ENCODE results near the gene RAX2.
"Not testable (repeated sequence)": the region's sequence is repeated elsewhere in the genome, so short reads cannot be mapped to it uniquely, and the experiment has no call there.

RAX2 gene

GRCh38 chr19:3760871-3761361 is 11.1 kb downstream of the RAX2 start:
- Histone ChIP-seq H3K27ac (ENCODE audit: low read depth, low read length) (peak overlapping the region; percentile 84), H3K4me1 (ENCODE audit: control insufficient read depth, insufficient read depth, low read length) (peaks cover 10% of the 10 kb centered on the region), H3K4me3 (ENCODE audit: low read length) (peak overlapping the region; percentile 100), H3K9ac (ENCODE audit: low read length) (peak overlapping the region; percentile 92), H3K27me3 (ENCODE audit: control insufficient read depth, insufficient read depth, low read length) (no peaks in the 10 kb centered on the region), H3K36me3 (ENCODE audit: control insufficient read depth, insufficient read depth, low read length) (no peaks in the 10 kb centered on the region)

- Histone ChIP-seq H3K36me3 (ENCODE audit: control insufficient read depth, insufficient read depth, low read length) (no peaks in the 10 kb centered on the region), H3K9ac (ENCODE audit: low read length) (no peak overlapping the region), H3K4me3 (ENCODE audit: low read length) (no peak overlapping the region), H3K27me3 (ENCODE audit: control insufficient read depth, insufficient read depth, low read length) (no peaks in the 10 kb centered on the region), H3K4me1 (ENCODE audit: control insufficient read depth, insufficient read depth, low read length) (peaks cover 10% of the 10 kb centered on the region), H3K27ac (ENCODE audit: low read depth, low read length) (no peak overlapping the region)
These were observed 12.4 kb downstream of the RAX2 start for GRCh38 chr19:3759482-3760254.

- H3K27me3 ChIP-seq (ENCODE audit: control insufficient read depth, insufficient read depth, low read length); H3K9ac ChIP-seq (ENCODE audit: low read length); H3K36me3 ChIP-seq (ENCODE audit: control insufficient read depth, insufficient read depth, low read length); H3K4me1 ChIP-seq (ENCODE audit: control insufficient read depth, insufficient read depth, low read length); H3K27ac ChIP-seq (ENCODE audit: low read depth, low read length); H3K4me3 ChIP-seq (ENCODE audit: low read length): not testable (repeated sequence)
These were observed 13.7 kb downstream of the RAX2 start for GRCh38 chr19:3758297-3758696.

GRCh38 chr19:3757705-3758104 is 14.3 kb downstream of the RAX2 start:
- not testable (repeated sequence) for H3K36me3 ChIP-seq (ENCODE audit: control insufficient read depth, insufficient read depth, low read length)

GRCh38 chr19:3753631-3754410 is 18.2 kb downstream of the RAX2 start:
- Histone ChIP-seq H3K27me3 (ENCODE audit: control insufficient read depth, insufficient read depth, low read length) (no peaks in the 10 kb centered on the region), H3K4me3 (ENCODE audit: low read length) (no peak overlapping the region), H3K36me3 (ENCODE audit: control insufficient read depth, insufficient read depth, low read length) (peaks cover 21% of the 10 kb centered on the region), H3K9ac (ENCODE audit: low read length) (no peak overlapping the region), H3K4me1 (ENCODE audit: control insufficient read depth, insufficient read depth, low read length) (no peaks in the 10 kb centered on the region), H3K27ac (ENCODE audit: low read depth, low read length) (no peak overlapping the region)

More at GRCh38 chr19:3757705-3758104, 14.3 kb downstream of the RAX2 start:
- not testable (repeated sequence) for H3K27me3 ChIP-seq (ENCODE audit: control insufficient read depth, insufficient read depth, low read length); H3K4me3 ChIP-seq (ENCODE audit: low read length); H3K4me1 ChIP-seq (ENCODE audit: control insufficient read depth, insufficient read depth, low read length); H3K9ac ChIP-seq (ENCODE audit: low read length); H3K27ac ChIP-seq (ENCODE audit: low read depth, low read length)

GRCh38 chr19:3752492-3752891 is 19.5 kb downstream of the RAX2 start:
- Histone ChIP-seq H3K4me3 (ENCODE audit: low read length) (no peak overlapping the region), H3K27me3 (ENCODE audit: control insufficient read depth, insufficient read depth, low read length) (no peaks in the 10 kb centered on the region), H3K4me1 (ENCODE audit: control insufficient read depth, insufficient read depth, low read length) (no peaks in the 10 kb centered on the region), H3K27ac (ENCODE audit: low read depth, low read length) (no peak overlapping the region), H3K9ac (ENCODE audit: low read length) (no peak overlapping the region), H3K36me3 (ENCODE audit: control insufficient read depth, insufficient read depth, low read length) (peaks cover 21% of the 10 kb centered on the region)

GRCh38 chr19:3751236-3751635 is 20.8 kb downstream of the RAX2 start:
- H3K36me3 ChIP-seq (ENCODE audit: control insufficient read depth, insufficient read depth, low read length), result peaks cover 22% of the 10 kb centered on the region
- H3K9ac ChIP-seq (ENCODE audit: low read length), result no peak overlapping the region
- no peaks in the 10 kb centered on the region for H3K4me1 ChIP-seq (ENCODE audit: control insufficient read depth, insufficient read depth, low read length)
- H3K4me3 ChIP-seq (ENCODE audit: low read length), result no peak overlapping the region
- H3K27me3 ChIP-seq (ENCODE audit: control insufficient read depth, insufficient read depth, low read length), result no peaks in the 10 kb centered on the region
- H3K27ac ChIP-seq (ENCODE audit: low read depth, low read length), result no peak overlapping the region

- no peak overlapping the region for H3K27ac ChIP-seq (ENCODE audit: low read depth, low read length)
- H3K27me3 ChIP-seq (ENCODE audit: control insufficient read depth, insufficient read depth, low read length), result no peaks in the 10 kb centered on the region
- no peak overlapping the region for H3K9ac ChIP-seq (ENCODE audit: low read length)
- H3K36me3 ChIP-seq (ENCODE audit: control insufficient read depth, insufficient read depth, low read length), result peaks cover 23% of the 10 kb centered on the region
- H3K4me3 ChIP-seq (ENCODE audit: low read length), result no peak overlapping the region
- no peaks in the 10 kb centered on the region for H3K4me1 ChIP-seq (ENCODE audit: control insufficient read depth, insufficient read depth, low read length)
These were observed 21.8 kb downstream of the RAX2 start for GRCh38 chr19:3750211-3750610.

GRCh38 chr19:3748965-3749364 is 23.1 kb downstream of the RAX2 start:
- peaks cover 20% of the 10 kb centered on the region for H3K36me3 ChIP-seq (ENCODE audit: control insufficient read depth, insufficient read depth, low read length)
- H3K4me1 ChIP-seq (ENCODE audit: control insufficient read depth, insufficient read depth, low read length), result no peaks in the 10 kb centered on the region
- H3K27me3 ChIP-seq (ENCODE audit: control insufficient read depth, insufficient read depth, low read length), result no peaks in the 10 kb centered on the region
- no peak overlapping the region for H3K27ac ChIP-seq (ENCODE audit: low read depth, low read length)
- no peak overlapping the region for H3K4me3 ChIP-seq (ENCODE audit: low read length)
- no peak overlapping the region for H3K9ac ChIP-seq (ENCODE audit: low read length)

GRCh38 chr19:3746371-3747056 is 25.5 kb downstream of the RAX2 start:
- no peaks in the 10 kb centered on the region for H3K27me3 ChIP-seq (ENCODE audit: control insufficient read depth, insufficient read depth, low read length)
- H3K4me1 ChIP-seq (ENCODE audit: control insufficient read depth, insufficient read depth, low read length), result no peaks in the 10 kb centered on the region
- no peak overlapping the region for H3K27ac ChIP-seq (ENCODE audit: low read depth, low read length)
- peaks cover 17% of the 10 kb centered on the region for H3K36me3 ChIP-seq (ENCODE audit: control insufficient read depth, insufficient read depth, low read length)
- H3K4me3 ChIP-seq (ENCODE audit: low read length), result no peak overlapping the region
- no peak overlapping the region for H3K9ac ChIP-seq (ENCODE audit: low read length)

GRCh38 chr19:3745363-3746045 is 26.5 kb downstream of the RAX2 start:
- Histone ChIP-seq H3K36me3 (ENCODE audit: control insufficient read depth, insufficient read depth, low read length) (peaks cover 12% of the 10 kb centered on the region), H3K4me1 (ENCODE audit: control insufficient read depth, insufficient read depth, low read length) (no peaks in the 10 kb centered on the region), H3K9ac (ENCODE audit: low read length) (no peak overlapping the region), H3K27me3 (ENCODE audit: control insufficient read depth, insufficient read depth, low read length) (no peaks in the 10 kb centered on the region), H3K27ac (ENCODE audit: low read depth, low read length) (no peak overlapping the region), H3K4me3 (ENCODE audit: low read length) (no peak overlapping the region)

GRCh38 chr19:3743486-3743885 is 28.5 kb downstream of the RAX2 start:
- no peak overlapping the region for H3K9ac ChIP-seq (ENCODE audit: low read length)
- H3K27ac ChIP-seq (ENCODE audit: low read depth, low read length), result no peak overlapping the region
- H3K4me1 ChIP-seq (ENCODE audit: control insufficient read depth, insufficient read depth, low read length), result no peaks in the 10 kb centered on the region
- H3K36me3 ChIP-seq (ENCODE audit: control insufficient read depth, insufficient read depth, low read length), result peaks cover 2% of the 10 kb centered on the region
- no peak overlapping the region for H3K4me3 ChIP-seq (ENCODE audit: low read length)
- H3K27me3 ChIP-seq (ENCODE audit: control insufficient read depth, insufficient read depth, low read length), result no peaks in the 10 kb centered on the region

All from rectal smooth muscle tissue (tissue), 1 donor.